ENCODE results near the gene SCYGR5. TPM values are rescaled to one million over a fixed set of nuclear protein-coding genes. Genes with fewer than 3 reads are reported as not detected.

Gene SCYGR5
- total and polyA plus RNA-seq, 10 donors = not detected

DNA sequence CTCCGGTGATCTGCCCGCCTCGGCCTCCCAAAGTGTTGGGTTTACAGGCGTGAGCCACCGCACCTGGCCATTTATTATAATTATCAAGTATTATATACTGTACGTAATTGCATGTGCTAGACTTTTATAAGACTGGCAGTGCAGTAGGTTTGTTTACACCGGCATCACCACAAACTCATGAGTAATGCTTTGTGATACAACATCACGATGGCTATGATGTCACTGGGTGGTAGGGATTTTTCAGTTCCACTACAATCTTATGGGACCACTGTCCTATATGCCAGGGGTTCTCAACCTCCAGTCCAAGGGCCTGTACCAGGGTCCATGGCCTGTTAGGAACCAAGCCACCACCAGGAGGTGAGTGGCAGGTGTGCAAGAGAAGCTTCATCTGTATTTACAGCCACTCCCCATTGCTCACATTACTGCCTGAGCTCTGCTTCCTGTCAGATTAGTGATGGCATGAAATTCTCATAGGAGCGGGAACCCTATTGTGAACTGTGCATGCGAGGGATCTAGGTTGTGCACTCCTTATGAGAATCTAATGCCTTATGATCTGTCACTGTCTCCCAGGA is 39.9 kb upstream of the SCYGR5 start:
- intact Hi-C loops (cut with DNase I; ENCODE audit: low total_unique reads) = no loop called here
- H3K4me3 ChIP-seq = no peak overlapping the region
- H3K9me3 ChIP-seq = peaks cover 0 to 10% (median 5%) of the 10 kb centered on the region in 8 donors
- no peak overlapping the region for H3K27ac ChIP-seq
- 80 to 94% (median 92%) methylated on average over 10 of the region's 10 CpGs for WGBS, 5 donors
- no peaks in the 10 kb centered on the region for H3K4me1 ChIP-seq
- TF ChIP-seq POLR2A (IDR thresholded peaks at IDR 0.05) (no peak), POLR2AphosphoS5 (IDR thresholded peaks at IDR 0.05) (no peak)
- TF ChIP-seq, protein P1, sequence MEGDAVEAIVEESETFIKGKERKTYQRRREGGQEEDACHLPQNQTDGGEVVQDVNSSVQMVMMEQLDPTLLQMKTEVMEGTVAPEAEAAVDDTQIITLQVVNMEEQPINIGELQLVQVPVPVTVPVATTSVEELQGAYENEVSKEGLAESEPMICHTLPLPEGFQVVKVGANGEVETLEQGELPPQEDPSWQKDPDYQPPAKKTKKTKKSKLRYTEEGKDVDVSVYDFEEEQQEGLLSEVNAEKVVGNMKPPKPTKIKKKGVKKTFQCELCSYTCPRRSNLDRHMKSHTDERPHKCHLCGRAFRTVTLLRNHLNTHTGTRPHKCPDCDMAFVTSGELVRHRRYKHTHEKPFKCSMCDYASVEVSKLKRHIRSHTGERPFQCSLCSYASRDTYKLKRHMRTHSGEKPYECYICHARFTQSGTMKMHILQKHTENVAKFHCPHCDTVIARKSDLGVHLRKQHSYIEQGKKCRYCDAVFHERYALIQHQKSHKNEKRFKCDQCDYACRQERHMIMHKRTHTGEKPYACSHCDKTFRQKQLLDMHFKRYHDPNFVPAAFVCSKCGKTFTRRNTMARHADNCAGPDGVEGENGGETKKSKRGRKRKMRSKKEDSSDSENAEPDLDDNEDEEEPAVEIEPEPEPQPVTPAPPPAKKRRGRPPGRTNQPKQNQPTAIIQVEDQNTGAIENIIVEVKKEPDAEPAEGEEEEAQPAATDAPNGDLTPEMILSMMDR (IDR thresholded peaks at IDR 0.05 in 8 of 11, conservative IDR thresholded peaks at IDR 0.05 in 3 of 11) = no peak
- no peaks in the 10 kb centered on the region for H3K36me3 ChIP-seq
- no peak for DNase-seq
- peaks cover 0 to 6% (median 0%) of the 10 kb centered on the region in 7 donors for H3K27me3 ChIP-seq (replicated peaks in 1 of 7)

DNA sequence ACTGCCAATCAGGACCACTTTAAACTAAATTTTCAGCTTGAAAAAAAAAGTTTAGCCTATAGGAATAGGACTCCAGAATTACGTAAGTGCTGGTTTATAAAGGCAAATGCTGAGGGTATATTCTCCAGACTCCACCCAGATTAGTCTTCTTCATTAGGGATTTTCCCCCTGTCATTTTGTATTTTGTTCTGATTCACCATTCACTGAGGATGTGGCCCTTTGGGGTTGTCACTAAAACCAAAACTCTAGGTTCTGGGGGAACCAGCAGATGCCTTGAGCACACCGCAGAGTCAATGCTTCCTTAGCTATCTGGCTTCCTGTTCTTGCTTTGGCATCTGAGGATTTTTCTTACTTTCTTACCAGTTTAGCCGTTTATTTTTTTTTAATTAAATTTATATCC is 38.8 kb upstream of the SCYGR5 start:
- WGBS, 5 donors = 51 to 67% (median 64%) methylated on average over 3 of the region's 3 CpGs
- no peak overlapping the region for H3K4me3 ChIP-seq
- peaks cover 0 to 2% (median 1%) of the 10 kb centered on the region in 8 donors for H3K9me3 ChIP-seq
- no peak for DNase-seq
- TF ChIP-seq POLR2A (IDR thresholded peaks at IDR 0.05) (no peak), POLR2AphosphoS5 (IDR thresholded peaks at IDR 0.05) (no peak)
- TF ChIP-seq, protein P1 (IDR thresholded peaks at IDR 0.05 in 8 of 11, conservative IDR thresholded peaks at IDR 0.05 in 3 of 11) = no peak
- no peaks in the 10 kb centered on the region for H3K4me1 ChIP-seq
- intact Hi-C loops (cut with DNase I; ENCODE audit: low total_unique reads) = no loop called here
- peaks cover 0 to 11% (median 0%) of the 10 kb centered on the region in 7 donors for H3K27me3 ChIP-seq (replicated peaks in 1 of 7)
- no peaks in the 10 kb centered on the region for H3K36me3 ChIP-seq
- no peak overlapping the region for H3K27ac ChIP-seq

DNA sequence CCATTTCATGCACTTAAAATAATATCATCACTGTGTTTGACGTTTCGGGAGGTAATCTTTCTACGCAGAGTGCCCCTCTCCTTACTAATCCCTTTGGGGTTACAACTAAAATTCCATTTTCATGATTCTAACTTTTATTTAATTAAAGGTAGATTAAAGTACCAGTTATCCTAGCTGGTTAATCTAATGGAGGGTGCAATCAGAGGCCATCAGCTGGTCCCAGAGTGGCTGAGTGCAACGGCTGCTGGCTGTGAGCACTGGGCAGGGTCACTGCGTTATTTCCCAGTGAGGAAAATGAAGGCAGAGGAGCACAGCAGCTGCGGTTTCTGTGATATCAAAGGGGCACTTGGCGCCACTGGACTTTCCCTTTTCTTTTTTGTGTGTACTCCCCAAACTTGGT is 37.2 kb upstream of the SCYGR5 start:
- TF ChIP-seq, protein P1 (IDR thresholded peaks at IDR 0.05 in 8 of 11, conservative IDR thresholded peaks at IDR 0.05 in 3 of 11) = no peak
- TF ChIP-seq POLR2AphosphoS5 (IDR thresholded peaks at IDR 0.05) (no peak), POLR2A (IDR thresholded peaks at IDR 0.05) (no peak)
- Histone ChIP-seq H3K4me1 (no peaks in the 10 kb centered on the region), H3K27ac (no peak overlapping the region), H3K4me3 (no peak overlapping the region), H3K27me3 (replicated peaks in 1 of 7) (peaks cover 0 to 11% (median 0%) of the 10 kb centered on the region in 7 donors), H3K9me3 (no peaks in the 10 kb centered on the region), H3K36me3 (no peaks in the 10 kb centered on the region)
- no peak for DNase-seq
- intact Hi-C loops (cut with DNase I; ENCODE audit: low total_unique reads) = no loop called here
- 78 to 88% (median 82%) methylated on average over 7 of the region's 7 CpGs for WGBS, 5 donors

DNA sequence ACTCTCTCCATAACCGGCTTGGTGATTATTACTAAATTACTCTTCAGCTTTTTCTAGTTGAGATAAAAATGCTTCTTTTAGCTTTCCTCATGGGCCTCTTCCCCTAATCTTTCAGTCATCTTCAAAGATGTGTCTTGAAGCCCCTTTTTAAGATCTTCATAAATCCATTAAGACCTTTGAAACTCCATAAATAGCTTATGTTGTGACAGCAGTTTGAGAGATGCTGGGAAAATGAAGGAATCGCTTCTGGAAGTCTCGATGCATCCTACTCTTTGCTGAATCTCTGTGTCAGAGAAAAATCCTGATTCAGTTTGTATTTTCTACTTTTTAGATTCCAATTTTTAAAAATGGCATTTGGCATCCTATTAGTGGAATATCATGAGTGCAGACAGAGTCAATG is 36.3 kb upstream of the SCYGR5 start:
- H3K27me3 ChIP-seq (replicated peaks in 1 of 7) = peaks cover 0 to 11% (median 0%) of the 10 kb centered on the region in 7 donors
- intact Hi-C loops (cut with DNase I; ENCODE audit: low total_unique reads) = no loop called here
- no peaks in the 10 kb centered on the region for H3K9me3 ChIP-seq
- no peaks in the 10 kb centered on the region for H3K4me1 ChIP-seq
- TF ChIP-seq POLR2AphosphoS5 (IDR thresholded peaks at IDR 0.05) = no peak
- no peak for TF ChIP-seq POLR2A (IDR thresholded peaks at IDR 0.05)
- TF ChIP-seq, protein P1 (IDR thresholded peaks at IDR 0.05 in 8 of 11, conservative IDR thresholded peaks at IDR 0.05 in 3 of 11) = no peak
- no peaks in the 10 kb centered on the region for H3K36me3 ChIP-seq
- H3K27ac ChIP-seq = no peak overlapping the region
- H3K4me3 ChIP-seq = no peak overlapping the region
- no peak for DNase-seq
- 84 to 95% (median 90%) methylated on average over 3 of the region's 3 CpGs for WGBS, 5 donors
